Left lobe of liver (tissue), 2 donors: ENCODE data around the gene LY9. TPM values are rescaled to one million over a fixed set of nuclear protein-coding genes. Genes with fewer than 3 reads are reported as not detected.
"Not testable (repeated sequence)": the region's sequence is repeated elsewhere in the genome, so short reads cannot be mapped to it uniquely, and the experiment has no call there.

Experiments
- ATAC-seq: fragments of 200-7000 bp; cut with Tn5 transposase; one replicate; pipeline ENCODE4 v1.9.1; 2020; ENCODE audit warnings: mild to moderate bottlenecking, moderate library complexity
- DNase-seq: peaks from one replicate; pipeline ENCODE4 v3.0.0-alpha.2; 2020; ENCODE audit warnings: low spot score
- total RNA-seq: library from RNA; stranded (reverse); gene quantifications from one replicate; pipeline ENCODE4 v1.2.1, GENCODE V29; 2021
- donor health status: DM: no; HTN: no; CAD: no; lungs with moderate emphysema.
- donor health status: DM: no; HTN: yes; CAD: no.

The LY9 gene
- total RNA-seq, 1 donor from 2014 or later = 0.18 TPM

- ATAC-seq = peak; percentile 21
- no peak for DNase-seq
These were observed 66.5 kb downstream of the LY9 start, which contains the start of gene CD244 for GRCh38 chr1:160862203-160863060. Gene CD244 (minus strand): TSS chr1:160862887. CDS start chr1:160862677, 210 bp downstream.

- DNase-seq (no peak), ATAC-seq (no peak)
These were observed 67.2 kb downstream of the LY9 start for GRCh38 chr1:160863061-160863773.

- DNase-seq (no peak), ATAC-seq (peak; percentile 7)
These were observed 67.8 kb downstream of the LY9 start for GRCh38 chr1:160863774-160864131.

- DNase-seq (no peak), ATAC-seq (no peak)
These were observed 68.2 kb downstream of the LY9 start for GRCh38 chr1:160864173-160864572.

GRCh38 chr1:160865337-160865736 lies 69.4 kb downstream of the LY9 start:
- ATAC-seq = no peak
- DNase-seq = no peak

- DNase-seq = no peak
- peak; percentile 79 for ATAC-seq
These were observed 70.2 kb downstream of the LY9 start for GRCh38 chr1:160866001-160866694.

- DNase-seq = no peak
- ATAC-seq = no peak
These were observed 70.8 kb downstream of the LY9 start for GRCh38 chr1:160866695-160867260.

GRCh38 chr1:160867651-160868050 lies 71.7 kb downstream of the LY9 start:
- DNase-seq, ATAC-seq: not testable (repeated sequence)

GRCh38 chr1:160868141-160868540 lies 72.2 kb downstream of the LY9 start:
- DNase-seq (no peak), ATAC-seq (no peak)

GRCh38 chr1:160874935-160875334 lies 79.0 kb downstream of the LY9 start:
- DNase-seq = no peak
- no peak for ATAC-seq

- DNase-seq, ATAC-seq: not testable (repeated sequence)
These were observed 79.6 kb downstream of the LY9 start for GRCh38 chr1:160875591-160875990.

- no peak for ATAC-seq
- DNase-seq = no peak
These were observed 80.3 kb downstream of the LY9 start for GRCh38 chr1:160876311-160876710.

- no peak for DNase-seq
- no peak for ATAC-seq
These were observed 81.2 kb downstream of the LY9 start for GRCh38 chr1:160877221-160877620.

Other genes with a start within 250 kb of the LY9 start
- gene CD84, start 216.7 kb upstream of the LY9 start, total RNA-seq = 3.2 TPM
- 0.25 TPM for gene SLAMF1, start 149.1 kb upstream of the LY9 start, total RNA-seq
- gene CD48, start 84.4 kb upstream of the LY9 start, total RNA-seq = 1.2 TPM
- gene SLAMF7, start 56.9 kb upstream of the LY9 start, total RNA-seq = 0.68 TPM
- gene CD244, start 66.7 kb downstream of the LY9 start, total RNA-seq = 0.91 TPM
- gene ITLN1, start 89.0 kb downstream of the LY9 start, total RNA-seq = 2.4 TPM
- gene ITLN2, start 158.6 kb downstream of the LY9 start, total RNA-seq = not detected
- gene F11R, start 225.0 kb downstream of the LY9 start, total RNA-seq = 65.4 TPM
- gene TSTD1, start 242.8 kb downstream of the LY9 start, total RNA-seq = 30.7 TPM
- gene USF1, start 249.8 kb downstream of the LY9 start, total RNA-seq = 27.6 TPM